K562 (cell line): ENCODE data around the gene CMTM1. TPM values are rescaled to one million over a fixed set of nuclear protein-coding genes. Genes with fewer than 3 reads are reported as not detected.

Source experiments
- ATAC-seq: fragments of 200-7000 bp; cut with Tn5 transposase; 3 replicates; pipeline ENCODE4 v1.9.1; 2020; ENCODE audit warnings: moderate library complexity
- BruUV-seq: library from RNA; stranded (reverse); fragments of 400-500 nt; replicated peaks from 2 replicates; lab custom pipeline; 2021; lab: Mats Ljungman, UMichigan
- CTCF ChIA-PET: fragments of 300-600 bp; formaldehyde crosslinking; extraction: SDS; loops from one replicate; lab custom pipeline; 2021; ENCODE audit warnings: low intra/inter-chr PET ratio; lab: Yijun Ruan, JAX
- POLR2A ChIA-PET: fragments of 300-600, 350-650 bp; sonication (Branson Sonifier 250); formaldehyde crosslinking; extraction: SDS; loops from one replicate; lab custom pipeline; 2021; ENCODE audit warnings: antibody characterized with exemption, inconsistent platforms; lab: Yijun Ruan, JAX
- DNase-seq, 4 experiments: peaks; one replicate each; pipeline versions ENCODE4 v3.0.0 to v3.0.0-alpha.2; 2011 to 2018; ENCODE audit warnings: low spot score in 3 of 4, mixed read lengths in 3 of 4; ENCODE audit errors: extremely low read depth in 1 of 4
- FAIRE-seq: peaks from 2 replicates; lab custom pipeline; 2011; peaks lifted over from hg19 to GRCh38; lab: Jason Lieb, UNC
- H2AFZ ChIP-seq: 2 replicates; pipeline ENCODE4 v1.6.0; 2011; ENCODE audit warnings: low read depth, low read length, control low read depth, inconsistent platforms
- H3K27ac ChIP-seq: fragments of 200-600 bp; 3 replicates; pipeline ENCODE4 v1.8.0; 2011; ENCODE audit warnings: low read depth, mild to moderate bottlenecking, control low read depth, inconsistent platforms, low read length, moderate library complexity, mixed read lengths; ENCODE audit errors: extremely low read depth
- H3K27me3 ChIP-seq, 2 experiments: fragments of 300-600 bp in 1 of 2; 2 replicates in 1 of 2; 3 replicates in 1 of 2; pipeline versions ENCODE4 v1.6.0 to v1.8.0; 2011; ENCODE audit warnings: inconsistent platforms in 2 of 2, low read length in 2 of 2, mild to moderate bottlenecking in 1 of 2, mixed read lengths in 1 of 2, moderate library complexity in 1 of 2; ENCODE audit not compliant: control insufficient read depth in 2 of 2, insufficient read depth in 2 of 2
- H3K36me3 ChIP-seq: fragments of 300-600 bp; 3 replicates; pipeline ENCODE4 v1.8.0; 2011; ENCODE audit warnings: mild to moderate bottlenecking, low read length, inconsistent platforms; ENCODE audit not compliant: control insufficient read depth, insufficient read depth
- H3K4me1 ChIP-seq, 2 experiments: fragments of 200-600 bp in 1 of 2; replicated peaks in 1 of 2; 2 replicates in 1 of 2; 3 replicates in 1 of 2; pipeline versions ENCODE4 v1.5.1 to v1.8.0; 2011; ENCODE audit warnings: inconsistent platforms in 2 of 2, low read length in 2 of 2, mild to moderate bottlenecking in 1 of 2, mixed read lengths in 1 of 2, moderate library complexity in 1 of 2; ENCODE audit not compliant: control insufficient read depth in 2 of 2, insufficient read depth in 2 of 2
- H3K4me2 ChIP-seq: 2 replicates; pipeline ENCODE4 v1.6.1; 2011; ENCODE audit warnings: low read length, control low read depth, inconsistent platforms, mixed read lengths; ENCODE audit not compliant: insufficient read depth
- H3K4me3 ChIP-seq: fragments of 200-600 bp; sonication (generic), shearing (Covaris generic); 2 replicates; pipeline ENCODE4 v1.5.1; 2016; ENCODE audit warnings: control low read depth, inconsistent platforms
- H3K79me2 ChIP-seq: fragments of 200-600 bp; 3 replicates; pipeline ENCODE4 v1.8.0; 2011; ENCODE audit warnings: low read length, inconsistent platforms; ENCODE audit not compliant: control insufficient read depth, insufficient read depth
- H3K9ac ChIP-seq, 2 experiments: 2 replicates each; pipeline versions ENCODE4 v1.6.0 to v1.6.1; 2011; ENCODE audit warnings: low read depth in 2 of 2, low read length in 2 of 2, control low read depth in 1 of 2, inconsistent platforms in 1 of 2, mild to moderate bottlenecking in 1 of 2, mixed read lengths in 1 of 2; ENCODE audit not compliant: insufficient read depth in 1 of 2
- H3K9me1 ChIP-seq: one replicate; pipeline ENCODE4 v1.6.0; 2011; ENCODE audit warnings: inconsistent platforms, mild to moderate bottlenecking, low read length, moderate library complexity; ENCODE audit not compliant: control insufficient read depth, insufficient read depth
- H3K9me3 ChIP-seq: replicated peaks from 2 replicates; pipeline ENCODE4 v1.5.1; 2011; ENCODE audit warnings: low read depth, low read length, inconsistent platforms; ENCODE audit not compliant: control insufficient read depth, insufficient read depth
- H4K20me1 ChIP-seq: replicated peaks from 2 replicates; pipeline ENCODE4 v1.6.1; 2011; ENCODE audit warnings: low read length, inconsistent platforms, mixed read lengths; ENCODE audit not compliant: control insufficient read depth, insufficient read depth
- DACH1 ChIP-seq: fragments of 450-650 bp; IDR thresholded peaks from 2 replicates; pipeline ENCODE4 v1.6.1; 2018; ENCODE audit not compliant: partially characterized antibody
- HDAC3 ChIP-seq: fragments of 450-650 bp; IDR thresholded peaks from 2 replicates; pipeline ENCODE4 v1.6.1; 2018; ENCODE audit warnings: borderline replicate concordance, mild to moderate bottlenecking, moderate library complexity; ENCODE audit not compliant: partially characterized antibody
- HMGN3 ChIP-seq: IDR thresholded peaks from 2 replicates; pipeline ENCODE4 v1.6.1; 2011; ENCODE audit warnings: borderline replicate concordance, low read depth, mild to moderate bottlenecking, mixed read lengths, low read length; ENCODE audit not compliant: insufficient read length; ENCODE audit errors: extremely low read depth
- KLF6 ChIP-seq: fragments of 250-450 bp; sonication (Bioruptor Pico); IDR thresholded peaks from 2 replicates; pipeline ENCODE4 v1.4.0; 2020; ENCODE audit warnings: mild to moderate bottlenecking, moderate library complexity, borderline replicate concordance
- MCM2 ChIP-seq: fragments of 450-650 bp; IDR thresholded peaks from 2 replicates; pipeline ENCODE4 v1.6.1; 2017; ENCODE audit warnings: low read depth, mild to moderate bottlenecking
- POLR3A ChIP-seq: IDR thresholded peaks from 2 replicates; pipeline ENCODE4 v1.6.1; 2011; ENCODE audit warnings: borderline replicate concordance, mild to moderate bottlenecking, moderate library complexity; ENCODE audit not compliant: insufficient read length, insufficient read depth; ENCODE audit errors: extremely low read depth
- PRPF4 ChIP-seq: fragments of 200-400 bp; formaldehyde crosslinking; IDR thresholded peaks from one replicate; pipeline ENCODE4 v1.6.1; 2017; ENCODE audit warnings: low read length, low read depth, mild to moderate bottlenecking; ENCODE audit not compliant: insufficient read depth, poor library complexity, severe bottlenecking
- SRSF3 ChIP-seq: fragments of 200-400 bp; formaldehyde crosslinking; IDR thresholded peaks from 2 replicates; pipeline ENCODE4 v1.6.1; 2016; ENCODE audit warnings: mild to moderate bottlenecking, low read length, moderate library complexity; ENCODE audit not compliant: insufficient read depth
- SRSF9 ChIP-seq: fragments of 200-400 bp; formaldehyde crosslinking; IDR thresholded peaks from 2 replicates; pipeline ENCODE4 v1.6.1; 2017; ENCODE audit warnings: low read depth, low read length, borderline replicate concordance
- THRA ChIP-seq: fragments of 450-650 bp; IDR thresholded peaks from 2 replicates; pipeline ENCODE4 v1.6.1; 2017; ENCODE audit warnings: mild to moderate bottlenecking, moderate library complexity
- ZBTB2 ChIP-seq: fragments of 450-650 bp; IDR thresholded peaks from 2 replicates; pipeline ENCODE4 v1.6.1; 2016; ENCODE audit warnings: antibody characterized with exemption
- ZBTB26 ChIP-seq: fragments of 450-650 bp; formaldehyde crosslinking; IDR thresholded peaks from 2 replicates; pipeline ENCODE4 v1.4.0; 2022; ENCODE audit warnings: missing genetic modification characterization
- ZNF507 ChIP-seq: conservative IDR thresholded peaks from 2 replicates; pipeline ENCODE4 v1.6.1; 2017; ENCODE audit warnings: missing genetic modification characterization, missing compliant biosample characterization
- WGBS: fragments of 100-300 bp; shearing (Covaris generic); methylation state at CpG from one replicate; pipeline ENCODE4 v1.1.6; 2016; ENCODE audit warnings: low coverage, mixed read lengths; ENCODE audit not compliant: insufficient coverage; ENCODE audit errors: missing lambda C conversion rate; 5-methylcytosine and 5-hydroxymethylcytosine counted together
- in situ Hi-C: fragments of 300-500 bp; cut with MboI; formaldehyde crosslinking; loops from 4 replicates; pipeline ENCODE4 v1.15.0; 2018; ENCODE audit warnings: inconsistent platforms, mixed read lengths
- intact Hi-C: fragments of 100-400 bp; cut with micrococcal nuclease; formaldehyde crosslinking; loops from 2 replicates; pipeline ENCODE4 v1.14.2; 2022
- polyA plus RNA-seq, 8 experiments: library from polyadenylated mRNA; depleted of rRNA in 4 of 8; stranded (reverse) in 5 of 8; unstranded in 3 of 8; fragments of >200 nt; fragmentation: Nextera tagmentation in 2 of 8; fragmentation: Illumina TruSeq in 1 of 8; extraction: Ambion mirVana in 2 of 8; extraction: Trizol in 1 of 8; gene quantifications; 2 replicates each; pipeline versions ENCODE4 v1.2.1 to v1.2.3, GENCODE V29; 2011 to 2014; ENCODE audit warnings: inconsistent platforms in 1 of 8, missing spikeins in 1 of 8
- total RNA-seq, 7 experiments: library from RNA; depleted of rRNA in 6 of 7; stranded (reverse); fragments of >200 nt in 6 of 7; fragmentation: Illumina TruSeq in 2 of 7; extraction: Trizol in 2 of 7; gene quantifications; 2 replicates each; pipeline versions ENCODE4 v1.2.1 to v1.2.3, GENCODE V29; 2011 to 2021; ENCODE audit warnings: low replicate concordance in 1 of 7

CMTM1 gene
- total and polyA plus RNA-seq, 9 of the 15 experiments (the other 6 are each of a cell fraction or from before 2014, with no cell fraction given): 0.25 to 2.6 (median 1.1) TPM; not detected in 2

GRCh38 chr16:66543541-66543940 lies 22.7 kb upstream of the CMTM1 start:
- intact Hi-C loops (no loop called here), in situ Hi-C loops (no loop called here)
- H3K4me1 ChIP-seq: peaks cover 4 to 5% of the 10 kb centered on the region in 2 experiments; a peak in 3 of 5 replicates
- H3K9me1 ChIP-seq: no peaks in the 10 kb centered on the region
- no peak overlapping the region for H3K4me2 ChIP-seq
- H3K9me3 ChIP-seq: no peaks in the 10 kb centered on the region
- H4K20me1 ChIP-seq: no peaks in the 10 kb centered on the region
- ATAC-seq (no peak), FAIRE-seq (no peak), DNase-seq (no peak)
- ChIA-PET CTCF (interaction anchor here (0.6 kb wide), 1 partner anchor 61 kb away, joined by 4 read pairs; the partner anchor contains the start of gene CMTM3), POLR2A (interaction anchor here (0.9 to 2.5 kb wide), 3 partner anchors 8 to 16 kb away, joined by 3 to 16 read pairs (median 5); partner anchors contain the start of gene CKLF)
- no TSS peak for BruUV-seq
- H3K27me3 ChIP-seq: no peaks in the 10 kb centered on the region
- WGBS: 45% methylated on average over 6 of the region's 6 CpGs
- TF ChIP-seq DACH1 (no peak), HMGN3 (no peak), HDAC3 (no peak), SRSF3 (no peak), KLF6 (no peak), SRSF9 (no peak), POLR3A (no peak), PRPF4 (no peak), THRA (no peak), ZBTB2 (no peak), ZBTB26 (no peak), MCM2 (no peak), ZNF507 (tag) (no peak)
- no peaks in the 10 kb centered on the region for H3K79me2 ChIP-seq
- H3K4me3 ChIP-seq: no peak overlapping the region
- H3K9ac ChIP-seq: peak overlapping the region in 1 of 2 experiments; percentile 19; a peak in 1 of 4 replicates
- no peak overlapping the region for H2AFZ ChIP-seq
- H3K27ac ChIP-seq: no peak overlapping the region
- H3K36me3 ChIP-seq: peaks cover 3% of the 10 kb centered on the region; the same call in 1 of the 3 replicates
